Measurements from ENCODE around the gene RDH14.

RDH14 gene

GRCh38 chr2:18560031-18560796 lies at the start of gene RDH14:
TSS of gene RDH14 (minus strand) at chr2:18560653. CDS start at chr2:18560572, 81 bp downstream.
- peak; percentile 91 for DNase-seq (ENCODE audit: low read depth)

DNA sequence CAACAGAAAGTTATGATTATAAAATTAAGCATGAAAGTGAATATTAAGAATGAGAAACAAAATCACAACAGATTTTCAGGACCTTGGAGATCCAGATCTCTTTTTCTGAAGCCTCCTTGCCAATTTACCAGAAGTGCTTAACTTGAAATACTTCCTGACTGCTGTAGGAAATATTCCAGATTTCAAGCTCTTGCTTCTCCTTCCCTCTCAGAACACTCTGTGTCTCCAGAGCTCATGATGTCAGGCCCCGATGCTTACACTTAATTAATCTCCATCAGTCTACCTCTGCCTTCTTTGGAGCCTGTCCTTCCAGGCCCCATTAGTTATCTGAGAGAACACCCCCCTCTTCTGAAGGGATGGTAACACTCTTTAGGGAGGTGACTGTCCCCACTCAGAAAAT lies 49.6 kb upstream of the RDH14 start:
- DNase-seq (ENCODE audit: low read depth), result no peak

GRCh38 chr2:18605115-18605514 lies 44.7 kb upstream of the RDH14 start:
- DNase-seq (ENCODE audit: low read depth), result no peak

DNA sequence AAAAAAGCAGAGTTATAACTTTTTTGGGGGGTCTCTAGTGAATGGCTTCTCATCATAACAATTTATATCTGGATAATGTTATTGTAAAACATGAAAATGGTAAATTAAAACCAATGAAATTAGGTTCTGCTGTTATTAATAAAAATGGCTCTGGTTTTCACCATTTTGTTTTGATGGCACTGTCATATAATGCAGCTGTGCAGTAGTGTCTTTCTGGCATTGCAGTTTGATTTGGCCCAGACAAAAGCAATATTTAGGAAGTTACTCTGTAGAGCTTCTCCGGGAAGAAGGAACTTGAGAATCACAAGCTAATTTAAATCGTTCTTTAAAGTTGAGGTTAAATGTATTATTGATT lies 44.1 kb upstream of the RDH14 start:
- no peak for DNase-seq (ENCODE audit: low read depth)

DNA sequence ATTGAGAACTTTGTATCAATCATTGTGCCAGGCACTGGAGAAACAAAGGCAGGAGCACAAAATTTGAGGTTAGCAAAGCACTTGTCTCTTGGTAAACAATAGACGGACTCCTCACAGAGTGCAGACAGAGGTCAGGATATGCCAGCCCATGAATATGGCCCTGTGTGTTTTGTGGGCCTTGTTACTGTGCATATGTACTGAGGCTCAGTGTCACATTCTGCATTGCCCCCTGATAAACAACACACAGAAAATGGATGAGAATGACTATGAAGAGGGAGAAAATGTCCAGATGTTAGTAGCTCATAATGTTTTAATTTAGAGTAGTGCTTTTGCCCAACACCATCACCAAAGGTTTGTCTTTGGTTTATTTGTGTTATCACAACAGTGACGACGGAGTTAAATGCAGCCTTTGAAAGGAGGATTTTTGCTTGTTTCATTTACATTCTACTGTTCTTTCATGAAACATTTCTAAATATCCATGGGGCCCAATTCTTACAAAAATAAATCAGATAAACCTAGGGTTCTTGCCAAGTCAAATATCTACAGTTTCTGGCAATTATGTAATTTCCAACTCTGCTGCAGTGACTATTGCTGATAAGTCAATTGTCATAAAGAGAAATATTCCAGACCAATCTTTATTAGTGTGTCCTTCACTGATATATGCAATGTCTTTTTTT lies 43.5 kb upstream of the RDH14 start:
- no peak for DNase-seq (ENCODE audit: low read depth)

- no peak for DNase-seq (ENCODE audit: low read depth)
These were observed 41.8 kb upstream of the RDH14 start for GRCh38 chr2:18602298-18602697.

DNA sequence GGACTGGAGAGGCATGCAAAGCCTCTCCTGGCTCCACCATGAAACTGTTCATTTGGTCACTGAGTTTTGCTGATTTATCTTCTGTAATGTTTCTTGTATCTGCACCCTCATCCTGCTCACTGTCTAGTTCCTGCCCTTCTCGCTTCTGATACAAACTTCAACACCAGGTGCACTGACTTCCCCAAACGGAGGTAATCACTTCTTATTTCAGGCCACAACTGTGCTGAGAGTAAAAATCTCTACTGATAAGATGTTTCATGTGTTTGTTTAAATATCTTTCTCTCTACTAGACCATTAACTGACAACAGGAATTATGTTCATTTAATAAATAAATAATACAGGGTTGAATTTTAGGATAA lies 39.8 kb upstream of the RDH14 start:
- DNase-seq (ENCODE audit: low read depth), result no peak

DNA sequence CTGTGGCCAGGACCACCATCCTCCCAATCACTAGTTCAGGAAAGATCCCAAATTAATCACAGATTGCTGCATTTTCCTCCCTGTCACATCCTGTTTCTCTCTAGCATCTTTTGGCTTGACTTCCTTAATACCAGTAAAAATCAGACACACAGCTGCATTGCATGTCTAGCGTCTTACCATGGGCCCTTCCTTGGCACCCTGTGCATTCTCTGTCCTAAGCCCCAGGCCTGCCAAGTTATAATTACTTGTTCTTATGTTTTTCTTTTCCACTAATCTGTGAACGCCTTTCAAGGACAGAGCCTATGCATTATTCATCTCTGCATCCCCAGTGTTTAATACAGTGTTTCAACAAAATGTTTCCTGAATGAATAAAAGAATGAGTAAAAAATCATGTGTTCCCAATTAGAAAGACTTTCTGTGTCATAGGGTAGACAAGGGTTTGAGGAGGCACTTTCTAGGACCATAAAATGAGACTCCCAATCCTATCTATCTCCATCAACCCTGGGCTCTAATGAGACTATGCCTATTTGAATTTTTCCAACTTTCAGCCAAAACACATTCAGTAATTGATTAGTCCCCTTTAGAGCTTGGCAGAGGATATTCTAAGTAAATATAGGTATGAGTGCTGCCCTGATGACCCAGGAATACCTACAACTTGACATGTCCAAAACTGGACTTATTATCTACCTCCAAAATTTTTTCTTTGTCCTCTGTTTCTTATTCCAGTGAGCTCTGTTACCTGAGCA lies 39.2 kb upstream of the RDH14 start:
- no peak for DNase-seq (ENCODE audit: low read depth)

GRCh38 chr2:18598848-18599484 lies 38.5 kb upstream of the RDH14 start:
- no peak for DNase-seq (ENCODE audit: low read depth)

- DNase-seq (ENCODE audit: low read depth), result no peak
These were observed 37.2 kb upstream of the RDH14 start for GRCh38 chr2:18597618-18598017.

DNA sequence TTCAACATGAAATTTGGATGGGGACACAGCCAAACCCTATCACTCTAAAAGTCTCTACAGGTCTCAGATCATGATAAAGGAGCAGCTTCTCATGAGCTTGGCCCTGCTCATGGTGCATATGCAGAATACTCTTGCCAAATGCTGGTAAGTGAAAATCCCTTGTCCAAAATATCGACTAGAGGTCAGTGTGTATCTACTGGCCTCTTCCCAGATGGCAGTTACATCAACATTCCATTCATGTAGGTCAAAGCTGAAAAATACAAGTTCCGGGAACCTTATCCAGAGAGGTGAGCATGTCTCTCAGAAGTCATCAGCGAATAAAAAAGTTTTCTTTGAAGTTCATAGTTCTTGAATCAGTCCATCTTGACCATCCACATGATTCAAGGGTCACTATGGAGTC lies 36.5 kb upstream of the RDH14 start:
- no peak for DNase-seq (ENCODE audit: low read depth)

- DNase-seq (ENCODE audit: low read depth), result no peak
These were observed 33.0 kb upstream of the RDH14 start for GRCh38 chr2:18593496-18593895.

DNA sequence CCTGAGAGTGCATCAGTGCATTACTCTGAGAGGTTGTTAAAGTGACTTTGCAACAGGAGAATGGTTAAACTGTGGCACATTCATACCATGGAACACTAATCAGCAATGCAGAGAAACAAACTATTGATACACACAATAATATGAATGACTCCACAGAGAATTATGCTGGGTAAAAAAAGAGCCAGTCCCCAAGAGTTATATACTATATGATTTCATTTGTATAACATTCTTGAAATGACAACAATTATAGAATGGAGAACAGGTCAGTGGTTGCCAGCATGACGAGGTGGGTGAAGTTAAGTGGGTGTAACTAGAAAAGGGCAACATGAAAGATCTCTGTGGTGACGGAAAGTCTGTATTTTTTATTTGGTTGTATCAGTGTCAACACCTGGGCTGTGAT lies 31.9 kb upstream of the RDH14 start:
- DNase-seq (ENCODE audit: low read depth), result no peak

GRCh38 chr2:18589354-18589753 lies 28.9 kb upstream of the RDH14 start, which contains the start of gene NT5C1B:
TSS of gene NT5C1B (minus strand) at chr2:18589569. CDS start at chr2:18589468, 101 bp downstream.
- no peak for DNase-seq (ENCODE audit: low read depth)

DNA sequence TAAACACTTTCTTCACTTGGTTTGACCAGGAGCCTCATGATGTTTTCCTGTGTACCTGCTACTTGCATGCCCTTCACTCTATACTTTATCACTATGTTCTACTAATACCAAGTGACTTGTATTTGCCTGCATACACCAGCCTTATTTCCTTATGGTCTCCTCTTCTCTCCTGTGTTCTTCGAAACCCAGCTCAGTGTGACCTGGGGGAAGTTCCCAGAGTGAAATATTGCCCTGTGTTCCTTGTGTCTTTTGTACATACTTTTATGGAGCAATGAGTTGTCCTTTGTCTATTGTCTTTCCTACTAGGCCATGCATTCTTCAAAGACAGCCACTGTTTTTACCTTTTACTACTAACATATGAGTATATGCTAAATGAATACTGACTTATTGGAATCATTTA lies 28.3 kb upstream of the RDH14 start:
- DNase-seq (ENCODE audit: low read depth), result no peak

DNA sequence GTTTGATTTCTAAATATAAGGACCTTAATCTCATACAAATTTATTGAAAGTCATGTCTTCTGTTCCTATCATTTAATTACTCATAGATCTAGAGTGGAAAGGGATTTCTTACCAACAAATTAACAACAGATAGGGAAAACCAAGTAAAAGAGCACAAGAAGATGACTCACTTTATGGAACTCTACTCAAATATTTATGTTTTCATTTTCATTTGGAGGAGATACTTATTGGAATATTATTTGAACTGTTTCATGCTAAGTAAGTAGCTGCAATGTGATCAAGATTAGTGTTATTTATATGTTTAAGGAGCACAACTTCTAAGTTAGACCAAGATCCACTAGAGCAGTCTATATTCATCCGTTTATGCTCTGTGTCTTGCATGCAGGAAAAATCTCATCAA lies 27.6 kb upstream of the RDH14 start:
- DNase-seq (ENCODE audit: low read depth), result peak; percentile 5

- DNase-seq (ENCODE audit: low read depth), result peak; percentile 75
These were observed 25.1 kb upstream of the RDH14 start for GRCh38 chr2:18585526-18585925.

DNA sequence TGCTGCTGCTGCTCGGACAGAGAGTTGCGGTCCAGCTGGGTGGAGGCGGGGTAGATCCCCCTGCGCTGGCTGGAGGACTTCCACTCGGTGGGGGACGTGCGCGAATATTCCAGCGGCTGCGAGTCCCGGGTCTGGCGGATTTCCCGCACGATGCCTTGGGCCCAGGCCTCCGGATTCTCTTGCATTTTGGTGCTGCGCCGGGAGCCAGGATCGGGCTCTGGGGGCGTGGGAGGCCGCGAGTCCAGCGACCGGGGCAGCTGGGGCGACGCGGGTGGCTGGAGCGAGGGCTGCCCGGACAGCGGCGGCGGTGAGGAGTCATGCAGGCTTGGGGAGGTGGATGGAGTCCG lies 24.1 kb upstream of the RDH14 start:
- no peak for DNase-seq (ENCODE audit: low read depth)

- no peak for DNase-seq (ENCODE audit: low read depth)
These were observed 23.6 kb upstream of the RDH14 start for GRCh38 chr2:18583905-18584607.

DNA sequence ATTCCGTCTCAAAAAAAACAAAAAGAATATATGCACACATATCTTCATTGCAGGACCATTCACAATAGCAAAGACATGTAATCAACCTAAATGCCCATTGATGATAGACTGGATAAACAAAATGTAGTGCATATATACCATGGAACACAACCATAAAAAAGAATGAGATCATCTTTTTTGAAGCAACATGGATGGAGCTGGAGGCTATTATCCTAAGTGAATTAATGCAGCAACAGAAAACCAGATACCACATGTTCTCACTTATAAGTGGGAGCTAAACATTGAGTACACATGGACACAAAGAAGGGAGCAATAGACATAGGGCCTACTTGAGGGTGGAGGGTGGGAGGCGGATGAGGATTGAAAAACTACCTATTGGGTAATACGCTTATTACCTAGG lies 20.2 kb upstream of the RDH14 start:
- no peak for DNase-seq (ENCODE audit: low read depth)

DNA sequence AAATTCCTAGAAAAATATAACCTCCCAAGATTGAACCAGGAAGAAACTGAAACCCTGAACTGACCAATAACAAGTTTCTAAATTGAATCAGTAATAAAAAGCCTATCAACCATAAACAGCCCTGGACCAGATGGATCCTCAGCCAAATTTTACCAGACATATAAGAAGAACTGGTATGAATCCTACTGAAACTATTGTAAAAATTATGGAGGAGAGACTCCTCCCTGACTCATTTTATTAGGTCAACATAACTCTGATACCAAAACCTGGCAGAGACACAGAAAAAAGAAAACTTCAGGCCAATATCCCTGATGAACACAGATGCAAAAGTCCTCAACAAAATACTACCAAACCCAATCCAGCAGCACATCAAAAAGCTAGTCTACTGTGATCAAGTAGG lies 17.6 kb upstream of the RDH14 start:
- DNase-seq (ENCODE audit: low read depth), result no peak

DNA sequence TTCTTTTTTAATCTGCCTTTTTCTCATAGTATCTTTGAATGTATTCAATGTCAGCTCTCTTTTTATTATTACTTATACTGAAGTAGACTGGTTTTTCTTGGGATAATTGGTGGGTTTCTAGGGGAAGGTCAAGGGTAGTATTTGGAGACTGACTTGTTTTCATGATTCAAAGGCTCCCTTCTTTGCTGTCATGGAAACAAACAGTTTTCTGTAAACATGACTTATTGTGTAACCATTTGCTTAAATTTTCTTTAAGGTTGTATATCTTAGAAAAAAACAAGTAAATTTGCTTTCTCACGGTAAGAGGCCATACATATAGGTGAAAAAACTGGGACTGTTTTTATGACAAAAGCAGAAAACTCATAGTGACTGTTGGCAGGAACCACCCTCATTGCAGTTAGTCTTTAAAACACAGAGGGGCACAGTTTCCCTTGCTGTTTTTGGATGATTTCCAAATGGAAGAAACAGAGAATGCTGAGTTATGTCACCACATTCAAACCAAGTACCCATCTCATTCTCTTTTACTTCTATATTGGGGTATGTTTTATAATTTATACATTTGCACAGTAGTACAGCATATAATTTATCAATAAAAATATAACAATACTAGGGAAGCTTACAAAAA lies 5.8 kb upstream of the RDH14 start:
- no peak for DNase-seq (ENCODE audit: low read depth)
